HEK293 (cell line): Measurements from ENCODE around the gene OCLN.

Source experiments
- CTCF ChIA-PET: fragments of 350-600 bp; formaldehyde crosslinking; extraction: SDS; loops from one replicate; lab custom pipeline; 2021; ENCODE audit warnings: antibody characterized with exemption; lab: Yijun Ruan, JAX
- POLR2A ChIA-PET: fragments of 300-600 bp; formaldehyde crosslinking; extraction: SDS; loops from one replicate; lab custom pipeline; 2020; ENCODE audit warnings: antibody characterized with exemption, inconsistent platforms; lab: Yijun Ruan, JAX
- H3K27ac ChIP-seq: fragments of 200-500 bp; sonication (Bioruptor generic); 2 replicates; pipeline ENCODE4 v1.5.1; 2014; ENCODE audit warnings: low read depth, low read length, control low read depth, inconsistent platforms; ENCODE audit errors: extremely low read depth
- H3K36me3 ChIP-seq, 2 experiments: fragments of 200-500 bp in 1 of 2; sonication (Bioruptor generic) in 1 of 2; 1 replicate in 1 of 2; 2 replicates in 1 of 2; pipeline ENCODE4 v1.5.1; 2014 to 2017; ENCODE audit warnings: inconsistent platforms in 2 of 2, low read length in 2 of 2; ENCODE audit not compliant: control insufficient read depth in 2 of 2, insufficient read depth in 1 of 2
- H3K4me1 ChIP-seq: fragments of 200-500 bp; sonication (Bioruptor generic); 2 replicates; pipeline ENCODE4 v1.5.1; 2014; ENCODE audit warnings: mild to moderate bottlenecking, low read length, inconsistent platforms; ENCODE audit not compliant: control insufficient read depth, insufficient read depth
- H3K4me3 ChIP-seq: 2 replicates; pipeline ENCODE4 v1.5.1; 2011; ENCODE audit warnings: low read depth, mild to moderate bottlenecking, control low read depth, low read length, moderate library complexity
- H3K9me3 ChIP-seq: fragments of 200-500 bp; sonication (Bioruptor generic); 2 replicates; pipeline ENCODE4 v1.5.1; 2014; ENCODE audit warnings: low read depth, low read length, inconsistent platforms; ENCODE audit not compliant: control insufficient read depth, insufficient read depth
- BCL6B ChIP-seq: fragments of 450-650 bp; formaldehyde crosslinking; IDR thresholded peaks from 2 replicates; pipeline ENCODE4 v1.5.1; 2017; ENCODE audit warnings: missing biosample characterization, missing genetic modification characterization
- GLI4 ChIP-seq: fragments of 450-650 bp; formaldehyde crosslinking; IDR thresholded peaks from 2 replicates; pipeline ENCODE4 v1.5.1; 2016; ENCODE audit warnings: missing biosample characterization, missing genetic modification characterization
- HOXA7 ChIP-seq: sonication (generic); formaldehyde crosslinking; IDR thresholded peaks from 2 replicates; pipeline ENCODE4 v1.8.1; 2022; ENCODE audit warnings: missing genetic modification reagents, borderline replicate concordance
- RBAK ChIP-seq: fragments of 450-650 bp; formaldehyde crosslinking; IDR thresholded peaks from 2 replicates; pipeline ENCODE4 v1.5.1; 2016; ENCODE audit warnings: missing biosample characterization, missing genetic modification characterization
- ZBTB1 ChIP-seq: fragments of 450-650 bp; formaldehyde crosslinking; IDR thresholded peaks from 2 replicates; pipeline ENCODE4 v1.5.1; 2016; ENCODE audit warnings: missing biosample characterization, missing genetic modification characterization
- ZBTB10 ChIP-seq: fragments of 450-650 bp; formaldehyde crosslinking; IDR thresholded peaks from 2 replicates; pipeline ENCODE4 v1.5.1; 2016; ENCODE audit warnings: missing biosample characterization, missing genetic modification characterization
- ZBTB7A ChIP-seq: fragments of 450-650 bp; formaldehyde crosslinking; IDR thresholded peaks from 2 replicates; pipeline ENCODE4 v1.5.1; 2016; ENCODE audit warnings: low read depth, missing biosample characterization, missing genetic modification characterization
- ZFP69B ChIP-seq: fragments of 450-650 bp; formaldehyde crosslinking; IDR thresholded peaks from 2 replicates; pipeline ENCODE4 v1.5.1; 2016; ENCODE audit warnings: missing biosample characterization, missing genetic modification characterization
- ZIC2 ChIP-seq: fragments of 450-650 bp; formaldehyde crosslinking; IDR thresholded peaks from 2 replicates; pipeline ENCODE4 v1.5.1; 2016; ENCODE audit warnings: missing biosample characterization, missing genetic modification characterization
- ZNF169 ChIP-seq: fragments of 450-650 bp; formaldehyde crosslinking; IDR thresholded peaks from 2 replicates; pipeline ENCODE4 v1.5.1; 2016; ENCODE audit warnings: missing biosample characterization, missing genetic modification characterization
- ZNF174 ChIP-seq: fragments of 450-650 bp; formaldehyde crosslinking; IDR thresholded peaks from 2 replicates; pipeline ENCODE4 v1.5.0; 2017; ENCODE audit warnings: missing biosample characterization, mild to moderate bottlenecking, missing genetic modification characterization
- ZNF223 ChIP-seq: fragments of 450-650 bp; formaldehyde crosslinking; IDR thresholded peaks from 2 replicates; pipeline ENCODE4 v1.5.1; 2016; ENCODE audit warnings: missing biosample characterization, missing genetic modification characterization
- ZNF449 ChIP-seq: fragments of 450-650 bp; formaldehyde crosslinking; IDR thresholded peaks from 2 replicates; pipeline ENCODE4 v1.5.1; 2017; ENCODE audit warnings: missing biosample characterization, mild to moderate bottlenecking, missing genetic modification characterization, moderate library complexity
- ZNF48 ChIP-seq: fragments of 450-650 bp; formaldehyde crosslinking; IDR thresholded peaks from 2 replicates; pipeline ENCODE4 v1.5.1; 2016; ENCODE audit warnings: missing biosample characterization, missing genetic modification characterization
- ZNF510 ChIP-seq: fragments of 450-650 bp; formaldehyde crosslinking; IDR thresholded peaks from 2 replicates; pipeline ENCODE4 v1.5.1; 2018; ENCODE audit warnings: mild to moderate bottlenecking, missing genetic modification characterization, missing biosample characterization; ENCODE audit not compliant: insufficient replicate concordance
- ZNF549 ChIP-seq: fragments of 450-650 bp; IDR thresholded peaks from 2 replicates; pipeline ENCODE4 v1.5.1; 2018; ENCODE audit warnings: missing biosample characterization, missing genetic modification characterization, mild to moderate bottlenecking, inconsistent platforms, moderate library complexity
- ZNF660 ChIP-seq: fragments of 450-650 bp; IDR thresholded peaks from 2 replicates; pipeline ENCODE4 v1.5.1; 2018; ENCODE audit warnings: missing biosample characterization, mild to moderate bottlenecking, missing genetic modification characterization
- ZSCAN16 ChIP-seq: fragments of 450-650 bp; formaldehyde crosslinking; IDR thresholded peaks from 2 replicates; pipeline ENCODE4 v1.5.1; 2016; ENCODE audit warnings: missing biosample characterization, missing genetic modification characterization

The OCLN gene

GRCh38 chr5:69444127-69444754 is 48.3 kb upstream of the OCLN start:
- ChIA-PET POLR2A (no interaction called here), CTCF (no interaction called here)
- H3K9me3 ChIP-seq = no peaks in the 10 kb centered on the region
- TF ChIP-seq ZNF48 (tag by site-specific recombination) (no peak), ZNF223 (tag by site-specific recombination) (no peak)
- no peaks in the 10 kb centered on the region for H3K4me1 ChIP-seq
- no peak overlapping the region for H3K27ac ChIP-seq
- H3K36me3 ChIP-seq = peaks cover 0 to 4% of the 10 kb centered on the region in 2 experiments; a peak in 2 of 3 replicates
- no peak overlapping the region for H3K4me3 ChIP-seq

GRCh38 chr5:69449511-69449910 is 43.1 kb upstream of the OCLN start:
- ChIA-PET POLR2A (no interaction called here), CTCF (no interaction called here)
- no peak overlapping the region for H3K4me3 ChIP-seq
- no peak overlapping the region for H3K27ac ChIP-seq
- H3K36me3 ChIP-seq = no peaks in the 10 kb centered on the region
- TF ChIP-seq ZNF549 (no peak), ZBTB7A (tag by site-specific recombination) (no peak), BCL6B (tag by site-specific recombination) (no peak), HOXA7 (CRISPR knock-in tag) (no peak), GLI4 (tag by site-specific recombination) (no peak), ZFP69B (tag by site-specific recombination) (no peak), ZNF510 (tag by site-specific recombination) (no peak), RBAK (no peak), ZSCAN16 (tag by site-specific recombination) (no peak), ZNF449 (tag by site-specific recombination) (no peak), ZBTB10 (tag by site-specific recombination) (no peak), ZNF174 (tag by site-specific recombination) (no peak), ZBTB1 (tag by site-specific recombination) (no peak), ZNF660 (tag by site-specific recombination) (no peak), ZNF169 (tag by site-specific recombination) (no peak), ZIC2 (tag by site-specific recombination) (no peak)
- H3K4me1 ChIP-seq = no peaks in the 10 kb centered on the region
- no peaks in the 10 kb centered on the region for H3K9me3 ChIP-seq
